ENCODE results near the gene HARBI1. TPM values are rescaled to one million over a fixed set of nuclear protein-coding genes. Genes with fewer than 3 reads are reported as not detected.

Gene HARBI1
- total and polyA plus RNA-seq, 9 of the 15 experiments (the other 6 are each of a cell fraction or from before 2014, with no cell fraction given) = 3.5 to 8.4 (median 5.5) TPM

- no peak for TF ChIP-seq MLX (CRISPR knock-in tag; conservative IDR thresholded peaks at IDR 0.05)
- TF ChIP-seq PRPF4 (IDR thresholded peaks at IDR 0.05; ENCODE audit: insufficient read depth, low read depth, low read length, poor library complexity, severe bottlenecking) = no peak
- no peak for TF ChIP-seq THAP7 (CRISPR knock-in tag; IDR thresholded peaks at IDR 0.05)
- TF ChIP-seq RBFOX2 (IDR thresholded peaks at IDR 0.05; ENCODE audit: low read depth, low read length) = no peak
- TF ChIP-seq SMAD2 (IDR thresholded peaks at IDR 0.05; ENCODE audit: low read depth, low read length) = no peak
- no peak for TF ChIP-seq ZNF431 (CRISPR knock-in tag; IDR thresholded peaks at IDR 0.05)
- no peak for TF ChIP-seq MYC (IDR thresholded peaks at IDR 0.05; ENCODE audit: low read depth, low read length)
- no peak for TF ChIP-seq MYC (CRISPR knock-in tag; IDR thresholded peaks at IDR 0.05; ENCODE audit: borderline replicate concordance, low read depth)
- TF ChIP-seq E2F3 (CRISPR knock-in tag; IDR thresholded peaks at IDR 0.05) = no peak
- TF ChIP-seq ATF4 (CRISPR knock-in tag; IDR thresholded peaks at IDR 0.05) = no peak
- no peak for TF ChIP-seq SAFB (IDR thresholded peaks at IDR 0.05; ENCODE audit: borderline replicate concordance, low read depth, low read length)
- TF ChIP-seq ZNF668 (CRISPR knock-in tag; IDR thresholded peaks at IDR 0.05) = no peak
- no peak for TF ChIP-seq E4F1 (CRISPR knock-in tag; IDR thresholded peaks at IDR 0.05; ENCODE audit: borderline replicate concordance)
- peak; percentile 86 for TF ChIP-seq KLF1 (tag; IDR thresholded peaks at IDR 0.05)
- no peak; the same call in 1 of the 2 replicates for TF ChIP-seq FOXM1 (IDR thresholded peaks at IDR 0.05; ENCODE audit: low read depth)
- no peak for TF ChIP-seq FOXM1 (CRISPR knock-in tag; IDR thresholded peaks at IDR 0.05; ENCODE audit: low read depth)
- no peak for TF ChIP-seq TAF9B (IDR thresholded peaks at IDR 0.05; ENCODE audit: partially characterized antibody)
- no peak for TF ChIP-seq CHD2 (IDR thresholded peaks at IDR 0.05; ENCODE audit: low read depth, low read length)
- no peak for TF ChIP-seq KAT2B (IDR thresholded peaks at IDR 0.05; ENCODE audit: low read depth, low read length)
- no peak for TF ChIP-seq ZFP30 (CRISPR knock-in tag; IDR thresholded peaks at IDR 0.05; ENCODE audit: borderline replicate concordance)
- TF ChIP-seq U2AF2 (optimal IDR thresholded peaks at IDR 0.05; ENCODE audit: low read depth, low read length) = no peak
- TF ChIP-seq HNRNPL (IDR thresholded peaks at IDR 0.05; ENCODE audit: low read depth, low read length) = no peak
- no peak for TF ChIP-seq ELF4 (CRISPR knock-in tag; IDR thresholded peaks at IDR 0.05)
- TF ChIP-seq HOXB6 (CRISPR knock-in tag; IDR thresholded peaks at IDR 0.05; ENCODE audit: borderline replicate concordance) = no peak
- TF ChIP-seq ZNF197 (CRISPR knock-in tag; IDR thresholded peaks at IDR 0.05; ENCODE audit: low read depth) = no peak
These were observed 5.3 kb downstream of the HARBI1 start (continued) for GRCh38 chr11:46611526-46612304.

All from K562 (cell line).